HEK293 (cell line): ENCODE measurements around the gene TASP1.

Source experiments
- CTCF ChIA-PET: fragments of 350-600 bp; formaldehyde crosslinking; extraction: SDS; loops from one replicate; lab custom pipeline; 2021; ENCODE audit warnings: antibody characterized with exemption; lab: Yijun Ruan, JAX
- POLR2A ChIA-PET: fragments of 300-600 bp; formaldehyde crosslinking; extraction: SDS; loops from one replicate; lab custom pipeline; 2020; ENCODE audit warnings: antibody characterized with exemption, inconsistent platforms; lab: Yijun Ruan, JAX
- H3K27ac ChIP-seq: fragments of 200-500 bp; sonication (Bioruptor generic); 2 replicates; pipeline ENCODE4 v1.5.1; 2014; ENCODE audit warnings: low read depth, low read length, control low read depth, inconsistent platforms; ENCODE audit errors: extremely low read depth
- H3K36me3 ChIP-seq, 2 experiments: fragments of 200-500 bp in 1 of 2; sonication (Bioruptor generic) in 1 of 2; 1 replicate in 1 of 2; 2 replicates in 1 of 2; pipeline ENCODE4 v1.5.1; 2014 to 2017; ENCODE audit warnings: inconsistent platforms in 2 of 2, low read length in 2 of 2; ENCODE audit not compliant: control insufficient read depth in 2 of 2, insufficient read depth in 1 of 2
- H3K4me1 ChIP-seq: fragments of 200-500 bp; sonication (Bioruptor generic); 2 replicates; pipeline ENCODE4 v1.5.1; 2014; ENCODE audit warnings: mild to moderate bottlenecking, low read length, inconsistent platforms; ENCODE audit not compliant: control insufficient read depth, insufficient read depth
- H3K4me3 ChIP-seq: 2 replicates; pipeline ENCODE4 v1.5.1; 2011; ENCODE audit warnings: low read depth, mild to moderate bottlenecking, control low read depth, low read length, moderate library complexity
- H3K9me3 ChIP-seq: fragments of 200-500 bp; sonication (Bioruptor generic); 2 replicates; pipeline ENCODE4 v1.5.1; 2014; ENCODE audit warnings: low read depth, low read length, inconsistent platforms; ENCODE audit not compliant: control insufficient read depth, insufficient read depth
- BCL11A ChIP-seq: fragments of 450-650 bp; formaldehyde crosslinking; IDR thresholded peaks from 2 replicates; pipeline ENCODE4 v1.5.1; 2016; ENCODE audit warnings: low read depth, missing biosample characterization, missing genetic modification characterization
- GFI1B ChIP-seq: fragments of 450-650 bp; formaldehyde crosslinking; IDR thresholded peaks from 2 replicates; pipeline ENCODE4 v1.5.1; 2016; ENCODE audit warnings: missing biosample characterization, missing genetic modification characterization
- KLF17 ChIP-seq: fragments of 450-650 bp; formaldehyde crosslinking; IDR thresholded peaks from 2 replicates; pipeline ENCODE4 v1.5.1; 2016; ENCODE audit warnings: missing biosample characterization, missing genetic modification characterization
- ZBTB10 ChIP-seq: fragments of 450-650 bp; formaldehyde crosslinking; IDR thresholded peaks from 2 replicates; pipeline ENCODE4 v1.5.1; 2016; ENCODE audit warnings: missing biosample characterization, missing genetic modification characterization
- ZBTB7A ChIP-seq: fragments of 450-650 bp; formaldehyde crosslinking; IDR thresholded peaks from 2 replicates; pipeline ENCODE4 v1.5.1; 2016; ENCODE audit warnings: low read depth, missing biosample characterization, missing genetic modification characterization
- ZFHX2 ChIP-seq: fragments of 450-650 bp; formaldehyde crosslinking; conservative IDR thresholded peaks from 2 replicates; pipeline ENCODE4 v1.5.1; 2016; ENCODE audit warnings: missing biosample characterization, missing genetic modification characterization
- ZFP41 ChIP-seq: fragments of 450-650 bp; formaldehyde crosslinking; IDR thresholded peaks from 2 replicates; pipeline ENCODE4 v1.5.1; 2016; ENCODE audit warnings: missing biosample characterization, missing genetic modification characterization, borderline replicate concordance
- ZNF155 ChIP-seq: fragments of 450-650 bp; formaldehyde crosslinking; IDR thresholded peaks from 2 replicates; pipeline ENCODE4 v1.5.1; 2016; ENCODE audit warnings: missing biosample characterization, missing genetic modification characterization
- ZNF23 ChIP-seq: fragments of 450-650 bp; formaldehyde crosslinking; IDR thresholded peaks from 2 replicates; pipeline ENCODE4 v1.5.1; 2016; ENCODE audit warnings: missing biosample characterization, missing genetic modification characterization, borderline replicate concordance
- ZNF423 ChIP-seq: fragments of 450-650 bp; formaldehyde crosslinking; IDR thresholded peaks from 2 replicates; pipeline ENCODE4 v1.5.1; 2016; ENCODE audit warnings: missing biosample characterization, missing genetic modification characterization
- ZNF501 ChIP-seq: fragments of 450-650 bp; formaldehyde crosslinking; IDR thresholded peaks from 2 replicates; pipeline ENCODE4 v1.5.1; 2016; ENCODE audit warnings: missing biosample characterization, missing genetic modification characterization
- ZNF530 ChIP-seq: fragments of 450-650 bp; formaldehyde crosslinking; IDR thresholded peaks from 2 replicates; pipeline ENCODE4 v1.5.1; 2016; ENCODE audit warnings: low read depth, missing biosample characterization, missing genetic modification characterization
- ZNF561 ChIP-seq: fragments of 450-650 bp; IDR thresholded peaks from 2 replicates; pipeline ENCODE4 v1.5.1; 2018; ENCODE audit warnings: missing biosample characterization, missing genetic modification characterization, borderline replicate concordance
- ZNF664 ChIP-seq: fragments of 450-650 bp; formaldehyde crosslinking; IDR thresholded peaks from 2 replicates; pipeline ENCODE4 v1.5.1; 2016; ENCODE audit warnings: missing biosample characterization, missing genetic modification characterization
- ZNF791 ChIP-seq: fragments of 450-650 bp; formaldehyde crosslinking; IDR thresholded peaks from 2 replicates; pipeline ENCODE4 v1.5.1; 2016; ENCODE audit warnings: missing biosample characterization, missing genetic modification characterization
- TF ChIP-seq, protein P1 (sequence below): fragments of 450-650 bp; formaldehyde crosslinking; IDR thresholded peaks from 2 replicates; pipeline ENCODE4 v1.5.1; 2016; ENCODE audit warnings: missing biosample characterization, missing genetic modification characterization
- TF ChIP-seq, protein P2 (sequence below): fragments of 450-650 bp; formaldehyde crosslinking; IDR thresholded peaks from 2 replicates; pipeline ENCODE4; 2016; ENCODE audit warnings: missing biosample characterization, missing genetic modification characterization
- TF ChIP-seq, protein P3 (sequence below): fragments of 450-650 bp; formaldehyde crosslinking; IDR thresholded peaks from 2 replicates; pipeline ENCODE4 v1.5.1; 2017; ENCODE audit warnings: missing biosample characterization, missing genetic modification characterization

TASP1 gene

GRCh38 chr20:13515796-13516558 lies 122.8 kb downstream of the TASP1 start (continued):
- no peak for TF ChIP-seq KLF17

GRCh38 chr20:13515291-13515690 lies 123.4 kb downstream of the TASP1 start:
- ChIA-PET CTCF (interaction anchor here (1.5 to 2.9 kb wide), 2 partner anchors 19 to 31 kb away, joined by 5 to 10 read pairs; no protein-coding TSS in a partner anchor), POLR2A (interaction anchor here (0.6 kb wide), 1 partner anchor 1580 kb away, joined by 3 read pairs; no protein-coding TSS in a partner anchor)
- H3K4me3 ChIP-seq = no peak overlapping the region
- TF ChIP-seq ZNF561 (tag by site-specific recombination) = no peak
- TF ChIP-seq ZNF501 (tag by site-specific recombination) = no peak
- TF ChIP-seq ZNF423 (tag by site-specific recombination) = no peak
- TF ChIP-seq GFI1B = no peak
- no peak for TF ChIP-seq ZNF791
- TF ChIP-seq, protein P1, sequence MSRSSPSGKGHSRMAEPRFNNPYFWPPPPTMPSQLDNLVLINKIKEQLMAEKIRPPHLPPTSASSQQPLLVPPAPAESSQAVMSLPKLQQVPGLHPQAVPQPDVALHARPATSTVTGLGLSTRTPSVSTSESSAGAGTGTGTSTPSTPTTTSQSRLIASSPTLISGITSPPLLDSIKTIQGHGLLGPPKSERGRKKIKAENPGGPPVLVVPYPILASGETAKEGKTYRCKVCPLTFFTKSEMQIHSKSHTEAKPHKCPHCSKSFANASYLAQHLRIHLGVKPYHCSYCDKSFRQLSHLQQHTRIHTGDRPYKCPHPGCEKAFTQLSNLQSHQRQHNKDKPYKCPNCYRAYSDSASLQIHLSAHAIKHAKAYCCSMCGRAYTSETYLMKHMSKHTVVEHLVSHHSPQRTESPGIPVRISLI (tag by site-specific recombination) = no peak
- TF ChIP-seq ZBTB7A (tag by site-specific recombination) = no peak
- TF ChIP-seq, protein P2, sequence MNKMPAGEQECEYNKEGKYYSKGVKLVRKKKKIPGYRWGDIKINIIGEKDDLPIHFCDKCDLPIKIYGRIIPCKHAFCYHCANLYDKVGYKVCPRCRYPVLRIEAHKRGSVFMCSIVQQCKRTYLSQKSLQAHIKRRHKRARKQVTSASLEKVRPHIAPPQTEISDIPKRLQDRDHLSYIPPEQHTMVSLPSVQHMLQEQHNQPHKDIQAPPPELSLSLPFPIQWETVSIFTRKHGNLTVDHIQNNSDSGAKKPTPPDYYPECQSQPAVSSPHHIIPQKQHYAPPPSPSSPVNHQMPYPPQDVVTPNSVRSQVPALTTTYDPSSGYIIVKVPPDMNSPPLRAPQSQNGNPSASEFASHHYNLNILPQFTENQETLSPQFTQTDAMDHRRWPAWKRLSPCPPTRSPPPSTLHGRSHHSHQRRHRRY = no peak
- TF ChIP-seq, protein P3, sequence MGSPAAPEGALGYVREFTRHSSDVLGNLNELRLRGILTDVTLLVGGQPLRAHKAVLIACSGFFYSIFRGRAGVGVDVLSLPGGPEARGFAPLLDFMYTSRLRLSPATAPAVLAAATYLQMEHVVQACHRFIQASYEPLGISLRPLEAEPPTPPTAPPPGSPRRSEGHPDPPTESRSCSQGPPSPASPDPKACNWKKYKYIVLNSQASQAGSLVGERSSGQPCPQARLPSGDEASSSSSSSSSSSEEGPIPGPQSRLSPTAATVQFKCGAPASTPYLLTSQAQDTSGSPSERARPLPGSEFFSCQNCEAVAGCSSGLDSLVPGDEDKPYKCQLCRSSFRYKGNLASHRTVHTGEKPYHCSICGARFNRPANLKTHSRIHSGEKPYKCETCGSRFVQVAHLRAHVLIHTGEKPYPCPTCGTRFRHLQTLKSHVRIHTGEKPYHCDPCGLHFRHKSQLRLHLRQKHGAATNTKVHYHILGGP (tag by site-specific recombination) = no peak
- no peak for TF ChIP-seq BCL11A (tag by site-specific recombination)
- no peak for TF ChIP-seq ZNF664 (tag by site-specific recombination)
- no peak for TF ChIP-seq ZFP41
- TF ChIP-seq ZNF530 (tag by site-specific recombination) = no peak
- H3K9me3 ChIP-seq = no peaks in the 10 kb centered on the region
- H3K27ac ChIP-seq = no peak overlapping the region
- peaks cover 0 to 4% of the 10 kb centered on the region in 2 experiments; a peak in 1 of 3 replicates for H3K36me3 ChIP-seq
- no peaks in the 10 kb centered on the region for H3K4me1 ChIP-seq

GRCh38 chr20:13510837-13511488 lies 127.8 kb downstream of the TASP1 start:
- Histone ChIP-seq H3K27ac (no peak overlapping the region), H3K9me3 (no peaks in the 10 kb centered on the region), H3K4me3 (no peak overlapping the region), H3K36me3 (no peaks in the 10 kb centered on the region; a peak in 1 of 3 replicates), H3K4me1 (no peaks in the 10 kb centered on the region)
- ChIA-PET POLR2A (no interaction called here), CTCF (no interaction called here)
- no peak for TF ChIP-seq ZNF501 (tag by site-specific recombination)
- no peak for TF ChIP-seq ZNF155 (tag by site-specific recombination)
- TF ChIP-seq ZNF23 = no peak
- no peak for TF ChIP-seq ZFHX2 (tag by site-specific recombination)
- no peak for TF ChIP-seq ZBTB10 (tag by site-specific recombination)
- TF ChIP-seq BCL11A (tag by site-specific recombination) = no peak
